ENCODE measurements around the gene DAW1. TPM values are rescaled to one million over a fixed set of nuclear protein-coding genes. Genes with fewer than 3 reads are reported as not detected.
"Not testable (repeated sequence)": the region's sequence is repeated elsewhere in the genome, so short reads cannot be mapped to it uniquely, and the experiment has no call there.

DAW1 gene
- total RNA-seq, 1 donor from 2014 or later = not detected

GRCh38 chr2:227908266-227909054 is 37.0 kb downstream of the DAW1 start:
- intact Hi-C loops (cut with micrococcal nuclease) = no loop called here

GRCh38 chr2:227914362-227914761 is 42.9 kb downstream of the DAW1 start:
- intact Hi-C loops (cut with micrococcal nuclease) = no loop called here

- intact Hi-C loops (cut with micrococcal nuclease) = no loop called here
Measured at GRCh38 chr2:227921648-227922047, 50.2 kb downstream of the DAW1 start.

- intact Hi-C loops (cut with micrococcal nuclease) = no loop called here
Measured at GRCh38 chr2:227932001-227932400, 60.6 kb downstream of the DAW1 start.

GRCh38 chr2:227932403-227932802 is 61.0 kb downstream of the DAW1 start:
- intact Hi-C loops (cut with micrococcal nuclease) = no loop called here

- intact Hi-C loops (cut with micrococcal nuclease) = no loop called here
Measured at GRCh38 chr2:227933884-227934283, 62.5 kb downstream of the DAW1 start.

GRCh38 chr2:227936249-227936648 is 64.8 kb downstream of the DAW1 start:
- intact Hi-C loops (cut with micrococcal nuclease) = not testable (repeated sequence)

GRCh38 chr2:227939271-227940027 is 68.0 kb downstream of the DAW1 start:
- intact Hi-C loops (cut with micrococcal nuclease) = no loop called here

GRCh38 chr2:227942021-227942420 is 70.6 kb downstream of the DAW1 start:
- intact Hi-C loops (cut with micrococcal nuclease) = no loop called here

- intact Hi-C loops (cut with micrococcal nuclease) = no loop called here
Measured at GRCh38 chr2:227942965-227943364, 71.5 kb downstream of the DAW1 start.

GRCh38 chr2:227960317-227960716 is 88.9 kb downstream of the DAW1 start:
- intact Hi-C loops (cut with micrococcal nuclease) = no loop called here

GRCh38 chr2:227971619-227972230 is 100.3 kb downstream of the DAW1 start:
- intact Hi-C loops (cut with micrococcal nuclease) = no loop called here

GRCh38 chr2:227973241-227973640 is 101.8 kb downstream of the DAW1 start:
- intact Hi-C loops (cut with micrococcal nuclease) = no loop called here

Other genes starting within 250 kb of the DAW1 start
- not detected in 2 replicates for gene SCYGR5, start 204.8 kb upstream of the DAW1 start, total RNA-seq
- not detected in 2 replicates for gene SLC19A3, start 153.6 kb upstream of the DAW1 start, total RNA-seq
- gene SCYGR6, start 146.9 kb upstream of the DAW1 start, total RNA-seq = not detected in 2 replicates
- gene SCYGR7, start 143.3 kb upstream of the DAW1 start, total RNA-seq = not detected in 2 replicates
- not detected in 2 replicates for gene SCYGR8, start 125.7 kb upstream of the DAW1 start, total RNA-seq
- gene CCL20, start 57.8 kb upstream of the DAW1 start, total RNA-seq = not detected in 2 replicates